Measurements from ENCODE around the gene KLK12.

The KLK12 gene

GRCh38 chr19:51006406-51006805 is 28.4 kb downstream of the KLK12 start (continued):
- TF ChIP-seq ZNF280C (tag by site-specific recombination; IDR thresholded peaks at IDR 0.05) (no peak), ZNF629 (tag by site-specific recombination; IDR thresholded peaks at IDR 0.05) (peak; percentile 75), GLI2 (tag by site-specific recombination; IDR thresholded peaks at IDR 0.05; ENCODE audit: borderline replicate concordance, low read depth) (no peak), ZNF155 (tag by site-specific recombination; IDR thresholded peaks at IDR 0.05) (no peak), ZNF654 (tag by site-specific recombination; IDR thresholded peaks at IDR 0.05; ENCODE audit: low read depth) (no peak), ZNF704 (tag by site-specific recombination; IDR thresholded peaks at IDR 0.05) (no peak), PRDM1 (tag by site-specific recombination; IDR thresholded peaks at IDR 0.05) (no peak), ZNF18 (tag by site-specific recombination; IDR thresholded peaks at IDR 0.05) (no peak), ZSCAN18 (tag by site-specific recombination; IDR thresholded peaks at IDR 0.05) (no peak), ZNF26 (tag by site-specific recombination; IDR thresholded peaks at IDR 0.05) (no peak), ZSCAN23 (tag by site-specific recombination; IDR thresholded peaks at IDR 0.05) (no peak), PATZ1 (tag by site-specific recombination; IDR thresholded peaks at IDR 0.05) (peak; percentile 45), ZNF501 (tag by site-specific recombination; IDR thresholded peaks at IDR 0.05) (no peak), HOXA7 (CRISPR knock-in tag; IDR thresholded peaks at IDR 0.05; ENCODE audit: borderline replicate concordance) (no peak), CTCF (tag by site-specific recombination; IDR thresholded peaks at IDR 0.05) (no peak), ZNF670 (tag by site-specific recombination; IDR thresholded peaks at IDR 0.05; ENCODE audit: low read depth) (no peak), ZNF184 (tag by site-specific recombination; IDR thresholded peaks at IDR 0.05) (no peak), ZNF16 (tag by site-specific recombination; IDR thresholded peaks at IDR 0.05; ENCODE audit: low read depth) (no peak), TRIM28 (IDR thresholded peaks at IDR 0.05; ENCODE audit: borderline replicate concordance, low read length) (no peak), ZNF324 (tag by site-specific recombination; IDR thresholded peaks at IDR 0.05) (no peak), ZNF623 (tag by site-specific recombination; IDR thresholded peaks at IDR 0.05) (no peak), ZBTB49 (tag by site-specific recombination; IDR thresholded peaks at IDR 0.05; ENCODE audit: low read depth) (no peak), PBX3 (CRISPR knock-in tag; IDR thresholded peaks at IDR 0.05) (no peak), ZNF169 (tag by site-specific recombination; IDR thresholded peaks at IDR 0.05) (no peak)
